Measurements from ENCODE around the gene DNAJC18. TPM values are rescaled to one million over a fixed set of nuclear protein-coding genes. Genes with fewer than 3 reads are reported as not detected.

Gene DNAJC18
- total and polyA plus RNA-seq, 2 of the 8 experiments (the other 6 are each of a cell fraction or from before 2014, with no cell fraction given) = 7.8 to 29.2 TPM

- TF ChIP-seq YY1 (IDR thresholded peaks at IDR 0.05; ENCODE audit: low read depth, low read length) (no peak), HDAC2 (IDR thresholded peaks at IDR 0.05; ENCODE audit: borderline replicate concordance in 1 of 2, low read depth in 2 of 2, low read length in 2 of 2) (no peak), EZH2 (IDR thresholded peaks at IDR 0.05; ENCODE audit: low read depth, low read length, severe bottlenecking) (no peak), ATF3 (IDR thresholded peaks at IDR 0.05; ENCODE audit: insufficient read depth, low read depth, low read length) (no peak), POLR2A (IDR thresholded peaks at IDR 0.05; ENCODE audit: control extremely low read depth in 1 of 2, low read depth in 2 of 2, low read length in 2 of 2) (no peak), SP1 (IDR thresholded peaks at IDR 0.05; ENCODE audit: low read depth, low read length) (no peak), TEAD4 (IDR thresholded peaks at IDR 0.05; ENCODE audit: low read depth, low read length) (no peak), BACH1 (IDR thresholded peaks at IDR 0.05; ENCODE audit: low read length) (no peak)
Measured at GRCh38 chr5:139438707-139439012, 665 bp downstream of the DNAJC18 start (continued).
